ENCODE measurements around the gene DTNBP1.

GRCh38 chr6:15677822-15678221 is 15.0 kb upstream of the DTNBP1 start:
- TF ChIP-seq CTCF (IDR thresholded peaks at IDR 0.05; ENCODE audit: low read depth, low read length, poor library complexity, severe bottlenecking) (no peak), EZH2phosphoT487 (IDR thresholded peaks at IDR 0.05; ENCODE audit: borderline replicate concordance, low read length) (no peak)
